Esophagus muscularis mucosa (tissue), 2 donors: ENCODE data around the gene PTPRN2.

Source experiments
- EP300 ChIP-seq: sonication (generic); formaldehyde crosslinking; IDR thresholded peaks from one replicate; pipeline ENCODE4 v1.6.1; 2017; ENCODE audit warnings: antibody characterized with exemption
- POLR2A ChIP-seq: fragments of 450-650 bp; IDR thresholded peaks from one replicate; pipeline ENCODE4 v1.6.1; 2017; ENCODE audit warnings: antibody characterized with exemption, moderate library complexity, mild to moderate bottlenecking, low read depth

DNA sequence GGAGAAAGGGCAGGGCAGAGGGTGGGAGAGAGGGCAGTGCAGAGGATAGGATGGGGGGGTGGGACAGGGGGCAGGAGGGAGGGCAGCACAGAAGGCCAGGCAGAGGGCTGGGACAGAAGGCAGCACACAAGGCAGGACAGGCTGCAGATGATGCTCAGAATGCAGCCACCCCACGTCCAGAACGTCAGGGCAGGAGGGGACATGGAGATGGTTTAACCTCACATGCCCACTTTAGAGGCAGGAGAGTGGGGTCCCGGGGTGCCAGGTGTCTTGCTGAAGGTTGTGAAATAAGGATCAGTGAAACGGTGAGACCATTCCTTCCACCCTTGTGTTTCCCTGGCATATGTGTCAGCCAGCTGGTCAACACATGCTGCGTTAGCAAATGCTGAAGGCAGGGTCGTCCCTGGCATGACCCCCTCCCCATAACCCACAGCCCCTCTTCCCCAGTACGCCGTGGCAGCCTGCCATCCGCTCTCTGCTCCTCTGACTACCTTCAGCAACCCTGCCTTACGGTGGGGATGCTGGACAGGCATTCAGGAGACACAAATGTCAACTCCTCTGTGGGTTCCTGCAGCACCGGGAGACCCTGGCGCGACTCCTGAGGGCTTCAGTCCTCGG lies 658.7 kb downstream of the PTPRN2 start:
- TF ChIP-seq POLR2A, result no peak
- TF ChIP-seq EP300, result no peak
